GM08714 (cell line): ENCODE measurements around the gene PAX8.

Experiments
- H3K4me3 ChIP-seq: fragments of 200-500 bp; sonication (Bioruptor generic); 2 replicates; pipeline ENCODE4 v1.5.1; 2014; ENCODE audit warnings: mild to moderate bottlenecking, low read length, inconsistent platforms
- ZNF274 ChIP-seq: IDR thresholded peaks from 2 replicates; pipeline ENCODE4 v1.6.1; 2012; ENCODE audit warnings: mild to moderate bottlenecking, low read depth, low read length

Gene PAX8

DNA sequence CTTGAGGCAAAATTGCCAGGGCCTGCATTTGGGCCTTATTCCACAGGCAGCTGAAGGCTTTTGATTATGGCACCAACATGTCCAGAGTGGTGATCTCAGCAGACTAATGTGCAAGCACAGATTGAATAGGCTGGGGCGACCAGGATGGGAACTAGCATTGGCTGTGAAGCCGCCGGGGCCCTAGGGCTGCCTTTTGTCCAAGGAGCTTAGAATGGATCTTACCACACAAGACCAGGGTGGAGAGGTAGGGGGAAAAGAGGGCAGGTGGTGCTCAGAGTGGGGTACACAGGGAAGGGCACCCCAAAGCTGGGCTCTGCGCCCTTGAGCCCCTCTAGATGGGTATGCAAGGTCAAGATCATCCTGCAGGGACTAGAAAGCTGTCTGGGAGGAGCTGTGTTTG is 81.9 kb downstream of the PAX8 start:
- no peak for TF ChIP-seq ZNF274

DNA sequence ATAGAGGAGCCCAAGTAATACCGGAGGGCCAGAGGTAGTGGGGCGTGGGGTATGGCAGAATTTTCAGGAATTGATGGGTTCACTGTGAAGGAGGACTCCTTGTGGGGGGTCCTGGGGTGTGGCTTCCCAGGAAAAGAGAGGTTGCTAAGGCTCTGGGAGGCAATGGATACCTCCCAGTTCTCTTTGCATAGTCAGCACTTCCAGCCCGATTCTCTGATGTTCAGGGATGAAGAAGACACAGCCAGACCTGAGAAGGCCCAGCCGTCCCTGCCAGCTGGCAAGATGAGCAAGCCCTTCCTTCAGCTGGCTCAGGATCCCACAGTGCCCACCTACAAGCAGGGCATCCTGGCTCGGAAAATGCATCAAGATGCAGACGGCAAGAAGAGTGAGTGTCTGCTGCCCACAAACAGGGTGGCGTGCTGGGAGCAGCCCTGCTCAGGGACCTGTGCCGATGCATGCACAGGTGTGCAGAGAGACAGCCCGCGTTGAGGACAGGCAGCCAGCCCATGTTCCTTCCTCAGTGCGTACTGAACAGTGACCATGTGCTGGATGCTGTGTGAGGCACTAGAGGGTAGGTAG is 82.7 kb downstream of the PAX8 start:
- TF ChIP-seq ZNF274, result no peak
- no peak overlapping the region for H3K4me3 ChIP-seq

More for the DNA sequence above, 81.9 kb downstream of the PAX8 start:
- H3K4me3 ChIP-seq, result no peak overlapping the region

DNA sequence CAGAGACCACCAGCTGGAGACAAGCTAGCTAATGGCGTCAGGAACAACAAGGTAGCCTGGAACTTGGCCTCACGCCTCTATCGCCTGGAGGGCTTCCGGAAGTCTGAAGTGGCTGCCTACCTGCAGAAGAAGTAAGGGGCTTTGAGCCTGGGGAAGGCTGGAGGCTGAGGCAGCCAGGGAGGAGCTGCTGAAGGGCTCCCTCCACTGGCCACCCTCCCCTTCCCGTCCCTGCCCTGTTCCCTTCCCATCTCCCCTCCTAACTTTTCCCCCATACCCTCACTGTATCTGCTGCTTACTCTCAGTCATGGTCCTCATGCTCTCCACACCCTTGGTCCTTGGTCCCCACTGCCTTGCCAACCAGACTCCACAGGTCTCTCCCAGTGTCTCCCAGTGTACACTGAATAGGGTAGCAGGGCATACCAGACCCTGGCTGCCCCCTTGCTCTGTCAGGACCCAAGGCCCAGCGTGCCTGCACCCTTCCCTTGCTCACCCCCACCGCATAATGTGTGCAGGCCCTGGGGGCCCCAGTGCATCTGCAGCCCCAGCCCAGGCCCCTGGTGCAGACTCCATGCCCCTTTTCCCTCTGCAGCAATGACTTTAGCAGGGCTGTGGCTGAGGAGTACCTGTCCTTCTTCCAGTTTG is 86.1 kb downstream of the PAX8 start:
- TF ChIP-seq ZNF274, result no peak
- no peak overlapping the region for H3K4me3 ChIP-seq

DNA sequence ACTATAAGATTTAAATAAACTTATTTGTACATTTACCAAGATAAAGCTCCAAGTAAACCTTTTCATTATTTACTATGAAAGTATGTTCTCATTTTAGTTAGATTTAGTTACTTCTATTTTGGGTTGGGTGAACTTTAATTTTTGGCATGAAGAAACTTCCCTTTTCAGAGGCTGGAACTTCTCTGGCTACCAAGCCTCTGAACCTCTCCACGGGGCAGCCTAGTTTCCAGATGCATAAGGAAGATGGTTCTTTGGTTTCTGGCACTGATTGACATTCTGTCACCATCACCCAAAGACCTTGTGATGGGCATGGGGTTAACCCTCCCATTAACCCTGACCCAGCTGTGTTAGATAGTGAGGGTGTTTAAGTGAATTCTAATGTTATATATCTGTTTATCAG is 87.8 kb downstream of the PAX8 start:
- no peak for TF ChIP-seq ZNF274

DNA sequence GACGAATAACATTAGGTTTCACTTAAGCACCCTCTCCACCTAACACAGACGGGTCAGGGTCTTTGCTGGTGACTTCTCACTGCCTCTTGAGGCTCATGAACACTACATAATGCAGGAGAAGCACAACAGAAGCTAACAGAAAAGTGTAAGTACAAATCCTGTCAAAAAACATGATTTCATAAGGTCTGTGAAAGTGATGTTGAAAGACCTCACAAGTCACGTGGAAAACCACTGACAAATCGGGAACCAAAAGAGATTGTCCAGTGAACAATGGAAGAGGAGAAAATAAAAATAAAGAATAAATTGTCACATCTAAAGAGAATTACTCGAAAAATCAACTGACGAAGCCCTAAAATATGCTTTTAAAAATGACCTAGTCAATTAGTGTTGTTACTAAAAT is 91.0 kb downstream of the PAX8 start:
- H3K4me3 ChIP-seq, result no peak overlapping the region
- no peak for TF ChIP-seq ZNF274

More for the DNA sequence above, 87.8 kb downstream of the PAX8 start:
- no peak overlapping the region for H3K4me3 ChIP-seq

DNA sequence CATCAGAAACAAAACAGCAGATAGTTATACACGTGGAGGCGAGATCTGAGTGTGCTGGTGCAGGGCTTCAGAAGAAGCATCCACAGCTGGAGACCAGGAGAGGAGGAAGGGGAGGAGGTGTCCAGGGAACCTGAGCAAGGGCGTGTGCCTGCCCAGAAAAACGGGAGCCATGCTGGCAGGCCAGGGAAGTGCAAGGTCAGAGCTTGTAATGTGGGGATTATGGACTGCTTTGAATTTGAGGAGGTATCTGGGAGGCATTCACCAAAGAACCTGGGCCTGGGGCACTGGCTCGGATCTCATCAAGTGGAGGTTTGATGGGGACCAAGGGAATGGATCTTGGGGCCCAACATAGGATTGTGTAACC is 92.3 kb downstream of the PAX8 start:
- H3K4me3 ChIP-seq, result no peak overlapping the region
- no peak for TF ChIP-seq ZNF274

GRCh38 chr2:113185664-113186432 is 92.9 kb downstream of the PAX8 start:
- TF ChIP-seq ZNF274, result no peak

GRCh38 chr2:113184531-113185230 is 94.0 kb downstream of the PAX8 start:
- no peak for TF ChIP-seq ZNF274
- no peak overlapping the region for H3K4me3 ChIP-seq

More at GRCh38 chr2:113185664-113186432, 92.9 kb downstream of the PAX8 start:
- H3K4me3 ChIP-seq, result no peak overlapping the region

DNA sequence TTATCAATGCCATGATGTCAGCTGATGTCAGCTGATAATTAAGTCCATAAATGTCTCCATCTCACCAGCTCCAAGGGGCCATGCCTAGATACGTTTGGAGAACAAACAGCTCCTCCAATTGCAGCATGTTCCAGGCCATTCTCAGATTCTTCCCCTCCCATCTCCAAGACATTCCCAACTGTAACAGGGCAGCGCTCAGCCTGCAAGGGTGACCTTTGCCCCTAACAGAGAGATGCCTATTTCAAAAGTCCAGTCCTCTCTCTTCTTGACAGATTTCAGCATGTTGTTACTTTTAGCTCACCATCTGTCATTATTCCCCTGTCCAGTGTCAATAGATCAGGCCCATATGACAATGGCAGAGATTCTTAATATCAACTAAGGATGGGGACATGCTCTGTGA is 95.0 kb downstream of the PAX8 start:
- TF ChIP-seq ZNF274, result no peak
- H3K4me3 ChIP-seq, result no peak overlapping the region

DNA sequence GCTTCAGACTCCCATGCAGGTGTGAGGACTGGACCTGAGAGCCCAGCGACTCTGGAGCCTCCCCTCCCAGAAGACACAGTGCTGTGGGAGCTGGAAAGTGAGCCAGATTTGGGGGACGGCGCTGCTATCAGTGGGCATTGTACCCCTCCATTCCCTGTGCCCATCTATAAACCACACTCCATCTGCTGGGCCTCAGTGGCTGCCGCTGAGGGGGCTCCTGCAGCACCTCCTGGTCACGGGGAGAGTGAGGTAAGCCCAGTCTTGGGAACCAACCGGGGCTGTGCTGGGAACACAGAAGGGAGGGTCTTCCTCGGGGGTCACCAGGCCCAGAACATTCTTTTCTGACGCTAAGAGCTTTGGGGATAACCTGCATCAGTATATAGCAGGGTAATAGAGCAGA is 95.5 kb downstream of the PAX8 start:
- TF ChIP-seq ZNF274, result no peak

DNA sequence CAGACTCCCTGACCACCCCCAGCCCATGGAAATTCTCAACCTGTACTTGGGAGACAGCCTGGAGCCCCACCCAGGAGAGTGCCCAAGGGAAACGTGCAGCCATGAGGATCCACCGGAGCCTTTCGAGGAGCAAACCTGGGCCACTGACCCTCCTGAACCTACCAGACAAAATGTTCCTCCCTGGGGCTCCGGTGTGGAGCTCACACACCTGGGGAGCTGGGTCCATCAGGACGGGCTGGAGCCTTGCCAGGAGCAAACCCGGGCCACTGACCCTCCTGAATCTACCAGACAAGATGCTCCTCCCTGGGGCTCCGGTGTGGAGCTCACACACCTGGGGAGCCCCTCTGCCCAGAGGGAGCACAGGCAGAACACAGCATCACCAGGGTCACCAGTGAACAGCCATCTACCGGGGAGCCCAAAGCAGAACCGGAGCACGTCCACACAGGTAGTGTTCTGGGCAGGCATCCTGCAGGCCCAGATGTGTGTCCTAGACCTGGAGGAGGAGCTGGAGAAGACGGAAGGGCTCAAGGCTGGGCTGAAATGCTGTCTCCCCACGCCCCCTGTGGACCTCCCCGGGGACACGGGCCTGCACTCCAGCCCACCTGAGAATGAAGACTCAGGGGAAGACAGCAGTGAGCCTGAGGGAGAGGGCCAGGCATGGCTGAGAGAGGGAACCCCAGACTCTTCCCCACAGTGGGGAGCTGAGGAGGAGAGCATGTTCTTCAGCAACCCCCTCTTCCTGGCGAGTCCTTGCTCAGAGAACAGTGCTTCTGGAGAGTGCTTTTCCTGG is 96.1 kb downstream of the PAX8 start:
- TF ChIP-seq ZNF274, result no peak
- no peak overlapping the region for H3K4me3 ChIP-seq

More for the DNA sequence above, 95.5 kb downstream of the PAX8 start:
- no peak overlapping the region for H3K4me3 ChIP-seq

- TF ChIP-seq ZNF274, result no peak
These were observed 97.3 kb downstream of the PAX8 start for GRCh38 chr2:113181258-113182051.

More at GRCh38 chr2:113181258-113182051, 97.3 kb downstream of the PAX8 start:
- H3K4me3 ChIP-seq, result no peak overlapping the region
